Stimulated activated CD4-positive, alpha-beta T cell treated with anti-CD3 and anti-CD28 coated beads, Interleukin-15, amount 100 ng/mL, for 1 hour (primary cell): ENCODE data around the gene PPIA.
"Not testable (repeated sequence)": the region's sequence is repeated elsewhere in the genome, so short reads cannot be mapped to it uniquely, and the experiment has no call there.

Experiments
- DNase-seq, 2 donors: peaks; one replicate each; pipeline ENCODE4 v3.0.0-alpha.2; 2020; ENCODE audit warnings: low read depth in 1 of 2, low spot score in 1 of 2

Gene PPIA

GRCh38 chr7:44762726-44763522 is 33.6 kb upstream of the PPIA start:
- no peak for DNase-seq

- no peak for DNase-seq
Observed at GRCh38 chr7:44764081-44764480, 32.4 kb upstream of the PPIA start.

- no peak for DNase-seq
Observed at GRCh38 chr7:44764665-44765578, 31.6 kb upstream of the PPIA start.

- no peak for DNase-seq
Observed at GRCh38 chr7:44765579-44766415, 30.7 kb upstream of the PPIA start.

GRCh38 chr7:44766416-44766801 is 30.1 kb upstream of the PPIA start:
- DNase-seq, result no peak

GRCh38 chr7:44767134-44767911 is 29.2 kb upstream of the PPIA start:
- DNase-seq, result no peak

- no peak for DNase-seq
Observed at GRCh38 chr7:44767912-44768627, 28.4 kb upstream of the PPIA start.

GRCh38 chr7:44768628-44769371 is 27.7 kb upstream of the PPIA start:
- no peak for DNase-seq

- no peak for DNase-seq
Observed at GRCh38 chr7:44769376-44769775, 27.1 kb upstream of the PPIA start.

- DNase-seq, result no peak
Observed at GRCh38 chr7:44769776-44770294, 26.6 kb upstream of the PPIA start.

GRCh38 chr7:44771358-44771757 is 25.1 kb upstream of the PPIA start:
- no peak for DNase-seq

GRCh38 chr7:44772440-44772839 is 24.0 kb upstream of the PPIA start:
- DNase-seq, result no peak

- DNase-seq, result no peak
Observed at GRCh38 chr7:44772867-44773266, 23.6 kb upstream of the PPIA start.

GRCh38 chr7:44774486-44774885 is 22.0 kb upstream of the PPIA start:
- not testable (repeated sequence) for DNase-seq

- DNase-seq, result no peak
Observed at GRCh38 chr7:44775383-44776107, 20.9 kb upstream of the PPIA start.

- DNase-seq, result no peak
Observed at GRCh38 chr7:44776211-44776610, 20.3 kb upstream of the PPIA start.

- no peak for DNase-seq
Observed at GRCh38 chr7:44782460-44782859, 14.0 kb upstream of the PPIA start.

GRCh38 chr7:44783407-44783806 is 13.1 kb upstream of the PPIA start:
- no peak for DNase-seq
